SK-N-SH treated with all-trans-retinoic acid at 6 μM for 48 hours (cell line): ENCODE data around the gene TMEM250.

Source experiments
- ATAC-seq: fragments of 200-7000 bp; cut with Tn5 transposase; 3 replicates; pipeline ENCODE4 v1.9.1; 2020; ENCODE audit warnings: mild to moderate bottlenecking, moderate library complexity
- ARNTL ChIP-seq: fragments of 450-650 bp; formaldehyde crosslinking; IDR thresholded peaks from 2 replicates; pipeline ENCODE4 v1.5.0; 2020; ENCODE audit warnings: low read depth, mild to moderate bottlenecking, moderate library complexity, borderline replicate concordance
- BACH2 ChIP-seq: fragments of 250-450 bp; sonication (Bioruptor Pico); IDR thresholded peaks from 2 replicates; pipeline ENCODE4 v1.9.0; 2021; ENCODE audit warnings: mild to moderate bottlenecking, borderline replicate concordance
- CSDC2 ChIP-seq: fragments of 250-450 bp; sonication (Bioruptor Pico); IDR thresholded peaks from 2 replicates; pipeline ENCODE4 v1.5.0; 2020; ENCODE audit warnings: mild to moderate bottlenecking, moderate library complexity
- CSRNP3 ChIP-seq: fragments of 250-450 bp; sonication (Bioruptor Pico); IDR thresholded peaks from 2 replicates; pipeline ENCODE4 v1.5.1; 2021; ENCODE audit warnings: mild to moderate bottlenecking, moderate library complexity
- ESRRG ChIP-seq: fragments of 250-450 bp; sonication (Bioruptor Pico); IDR thresholded peaks from 2 replicates; pipeline ENCODE4 v1.6.1; 2021; ENCODE audit warnings: mild to moderate bottlenecking
- GLIS3 ChIP-seq: fragments of 250-450 bp; sonication (Bioruptor Pico); IDR thresholded peaks from 2 replicates; pipeline ENCODE4 v1.5.0; 2020; ENCODE audit warnings: mild to moderate bottlenecking, moderate library complexity
- ISL1 ChIP-seq: fragments of 250-450 bp; sonication (Bioruptor Pico); IDR thresholded peaks from 2 replicates; pipeline ENCODE4 v2.1.2; 2022; ENCODE audit warnings: mild to moderate bottlenecking, moderate library complexity
- PATZ1 ChIP-seq: fragments of 250-450 bp; sonication (Bioruptor Pico); IDR thresholded peaks from 2 replicates; pipeline ENCODE4 v1.8.0; 2020; ENCODE audit warnings: mild to moderate bottlenecking, moderate library complexity, borderline replicate concordance
- PPARA ChIP-seq: fragments of 250-450 bp; sonication (Bioruptor Pico); IDR thresholded peaks from 2 replicates; pipeline ENCODE4 v1.5.0; 2020; ENCODE audit warnings: mild to moderate bottlenecking, borderline replicate concordance
- TCF4 ChIP-seq: fragments of 250-450 bp; sonication (Bioruptor Pico); IDR thresholded peaks from 2 replicates; pipeline ENCODE4 v1.8.0; 2021; ENCODE audit warnings: mild to moderate bottlenecking, moderate library complexity, borderline replicate concordance
- TOX ChIP-seq: fragments of 250-450 bp; sonication (Bioruptor Pico); IDR thresholded peaks from 2 replicates; pipeline ENCODE4 v1.8.0; 2021; ENCODE audit warnings: mild to moderate bottlenecking, moderate library complexity, borderline replicate concordance
- TSHZ2 ChIP-seq: fragments of 250-450 bp; sonication (Bioruptor Pico); IDR thresholded peaks from 2 replicates; pipeline ENCODE4 v1.5.0; 2020; ENCODE audit warnings: mild to moderate bottlenecking, moderate library complexity
- ZC3H10 ChIP-seq: fragments of 250-450 bp; sonication (Bioruptor Pico); IDR thresholded peaks from 2 replicates; pipeline ENCODE4 v1.5.1; 2021; ENCODE audit warnings: mild to moderate bottlenecking, moderate library complexity
- ZFP3 ChIP-seq: fragments of 250-450 bp; sonication (Bioruptor Pico); IDR thresholded peaks from 2 replicates; pipeline ENCODE4 v1.5.0; 2020; ENCODE audit warnings: mild to moderate bottlenecking, moderate library complexity
- ZFP30 ChIP-seq: fragments of 450-650 bp; formaldehyde crosslinking; IDR thresholded peaks from 2 replicates; pipeline ENCODE4 v1.5.0; 2022; ENCODE audit warnings: mild to moderate bottlenecking, moderate library complexity
- ZNF565 ChIP-seq: fragments of 450-650 bp; formaldehyde crosslinking; conservative IDR thresholded peaks from 2 replicates; pipeline ENCODE4 v1.5.0; 2020; ENCODE audit warnings: low read depth, mild to moderate bottlenecking, moderate library complexity
- ZNF70 ChIP-seq: fragments of 450-650 bp; formaldehyde crosslinking; IDR thresholded peaks from 2 replicates; pipeline ENCODE4 v1.5.0; 2020; ENCODE audit warnings: mild to moderate bottlenecking, moderate library complexity
- ZNF8 ChIP-seq: fragments of 450-650 bp; formaldehyde crosslinking; IDR thresholded peaks from 2 replicates; pipeline ENCODE4 v1.5.0; 2020; ENCODE audit warnings: mild to moderate bottlenecking, moderate library complexity
- TF ChIP-seq, protein P1 (sequence below): fragments of 250-450 bp; sonication (Bioruptor Pico); IDR thresholded peaks from 2 replicates; pipeline ENCODE4 v1.5.1; 2020; ENCODE audit warnings: low read depth, mild to moderate bottlenecking, moderate library complexity
- TF ChIP-seq, protein P2 (sequence below): fragments of 250-450 bp; sonication (Bioruptor Pico); IDR thresholded peaks from 2 replicates; pipeline ENCODE4 v1.8.0; 2021; ENCODE audit warnings: low read depth, mild to moderate bottlenecking, moderate library complexity, borderline replicate concordance

Gene TMEM250

GRCh38 chr9:136115206-136115605 is 3.5 kb downstream of the TMEM250 start:
- ATAC-seq: no peak
- TF ChIP-seq, protein P1, sequence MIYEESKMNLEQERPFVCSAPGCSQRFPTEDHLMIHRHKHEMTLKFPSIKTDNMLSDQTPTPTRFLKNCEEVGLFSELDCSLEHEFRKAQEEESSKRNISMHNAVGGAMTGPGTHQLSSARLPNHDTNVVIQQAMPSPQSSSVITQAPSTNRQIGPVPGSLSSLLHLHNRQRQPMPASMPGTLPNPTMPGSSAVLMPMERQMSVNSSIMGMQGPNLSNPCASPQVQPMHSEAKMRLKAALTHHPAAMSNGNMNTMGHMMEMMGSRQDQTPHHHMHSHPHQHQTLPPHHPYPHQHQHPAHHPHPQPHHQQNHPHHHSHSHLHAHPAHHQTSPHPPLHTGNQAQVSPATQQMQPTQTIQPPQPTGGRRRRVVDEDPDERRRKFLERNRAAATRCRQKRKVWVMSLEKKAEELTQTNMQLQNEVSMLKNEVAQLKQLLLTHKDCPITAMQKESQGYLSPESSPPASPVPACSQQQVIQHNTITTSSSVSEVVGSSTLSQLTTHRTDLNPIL: no peak
- TF ChIP-seq CSRNP3 (CRISPR knock-in tag) (no peak), ZFP30 (no peak), TSHZ2 (no peak), ISL1 (no peak), ZC3H10 (CRISPR knock-in tag) (no peak), BACH2 (CRISPR knock-in tag) (no peak), ZNF8 (CRISPR knock-in tag) (no peak)

GRCh38 chr9:136114610-136115009 is 4.1 kb downstream of the TMEM250 start:
- TF ChIP-seq BACH2 (CRISPR knock-in tag): no peak
- no peak for TF ChIP-seq ZNF8 (CRISPR knock-in tag)
- TF ChIP-seq ESRRG (CRISPR knock-in tag): no peak
- TF ChIP-seq PPARA (CRISPR knock-in tag): no peak
- TF ChIP-seq ZNF565: no peak
- TF ChIP-seq TOX (CRISPR knock-in tag): no peak
- TF ChIP-seq, protein P2, sequence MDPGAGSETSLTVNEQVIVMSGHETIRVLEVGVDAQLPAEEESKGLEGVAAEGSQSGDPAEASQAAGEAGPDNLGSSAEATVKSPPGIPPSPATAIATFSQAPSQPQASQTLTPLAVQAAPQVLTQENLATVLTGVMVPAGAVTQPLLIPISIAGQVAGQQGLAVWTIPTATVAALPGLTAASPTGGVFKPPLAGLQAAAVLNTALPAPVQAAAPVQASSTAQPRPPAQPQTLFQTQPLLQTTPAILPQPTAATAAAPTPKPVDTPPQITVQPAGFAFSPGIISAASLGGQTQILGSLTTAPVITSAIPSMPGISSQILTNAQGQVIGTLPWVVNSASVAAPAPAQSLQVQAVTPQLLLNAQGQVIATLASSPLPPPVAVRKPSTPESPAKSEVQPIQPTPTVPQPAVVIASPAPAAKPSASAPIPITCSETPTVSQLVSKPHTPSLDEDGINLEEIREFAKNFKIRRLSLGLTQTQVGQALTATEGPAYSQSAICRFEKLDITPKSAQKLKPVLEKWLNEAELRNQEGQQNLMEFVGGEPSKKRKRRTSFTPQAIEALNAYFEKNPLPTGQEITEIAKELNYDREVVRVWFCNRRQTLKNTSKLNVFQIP: no peak
- TF ChIP-seq TSHZ2: no peak
- TF ChIP-seq PATZ1 (CRISPR knock-in tag): no peak
- no peak for TF ChIP-seq CSDC2 (CRISPR knock-in tag)
- no peak for ATAC-seq

DNA sequence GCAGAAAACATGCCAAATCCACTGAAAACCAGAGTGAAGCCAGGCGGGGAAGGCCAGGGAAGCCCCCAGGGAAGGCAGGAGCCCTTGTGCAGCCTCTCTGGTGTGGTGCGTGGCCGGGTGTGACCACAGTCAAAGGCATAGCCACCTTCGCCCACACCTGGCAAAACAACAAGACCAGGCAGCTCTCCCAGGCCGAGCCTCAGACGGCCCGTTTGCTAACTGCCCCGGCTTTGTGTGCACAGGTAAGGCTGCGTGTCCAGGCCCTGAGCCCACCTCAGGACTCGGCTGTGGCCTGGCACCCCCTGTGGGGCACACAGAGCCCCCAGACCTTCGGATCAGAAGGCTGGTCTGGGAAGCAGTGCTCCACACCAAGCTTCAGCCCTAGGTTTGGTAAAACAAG is 6.1 kb downstream of the TMEM250 start:
- no peak for ATAC-seq
- TF ChIP-seq TOX (CRISPR knock-in tag): no peak
- no peak for TF ChIP-seq TSHZ2
- TF ChIP-seq CSRNP3 (CRISPR knock-in tag): no peak
- no peak for TF ChIP-seq ARNTL (CRISPR knock-in tag)
- TF ChIP-seq, protein P1: no peak
- no peak for TF ChIP-seq GLIS3 (CRISPR knock-in tag)
- no peak for TF ChIP-seq ESRRG (CRISPR knock-in tag)
- TF ChIP-seq TCF4 (CRISPR knock-in tag): no peak
- no peak for TF ChIP-seq BACH2 (CRISPR knock-in tag)
- no peak for TF ChIP-seq ZFP3 (CRISPR knock-in tag)
- TF ChIP-seq ZNF70 (CRISPR knock-in tag): no peak
